Measurements from ENCODE around the gene SYNE3.

- TF ChIP-seq EZH2 (IDR thresholded peaks at IDR 0.05; ENCODE audit: low read length, unreplicated experiment) (no peak), CTCF (conservative IDR thresholded peaks at IDR 0.05; ENCODE audit: low read depth, low read length) (no peak)
Measured at GRCh38 chr14:95533822-95534221, 17.4 kb upstream of the SYNE3 start.
